Activated naive CD4-positive, alpha-beta T cell treated with anti-CD3 and anti-CD28 coated beads, Interleukin-2, amount 10 ng/mL, durations not matched to agents 7 days and 5 days (primary cell): ENCODE results near the gene IL3.
A peak's percentile ranks its signal among the peaks of the same experiment; 100 is the strongest.

Source experiments
- CTCF ChIA-PET: fragments of 350-600 bp; sonication (Branson Sonifier 250); formaldehyde crosslinking; loops from one replicate; lab custom pipeline; 2021; ENCODE audit warnings: antibody characterized with exemption; lab: Charles Lee
- DNase-seq: peaks from one replicate; pipeline ENCODE4 v3.0.0-alpha.2; 2020
- H3K27ac Mint-ChIP-seq: one replicate; pipeline ENCODE4 v1.8.0; 2021; ENCODE audit warnings: mild to moderate bottlenecking, moderate library complexity, mixed read lengths
- H3K27me3 Mint-ChIP-seq: one replicate; pipeline ENCODE4 v1.8.0; 2021; ENCODE audit warnings: mild to moderate bottlenecking, mixed read lengths
- H3K36me3 Mint-ChIP-seq: one replicate; pipeline ENCODE4 v1.8.0; 2021; ENCODE audit warnings: mixed read lengths
- H3K4me1 Mint-ChIP-seq: one replicate; pipeline ENCODE4 v1.8.0; 2021; ENCODE audit warnings: mixed read lengths
- H3K4me3 Mint-ChIP-seq: one replicate; pipeline ENCODE4 v1.8.0; 2021; ENCODE audit warnings: mild to moderate bottlenecking, moderate library complexity, mixed read lengths
- H3K9me3 Mint-ChIP-seq: one replicate; pipeline ENCODE4 v1.8.0; 2021; ENCODE audit warnings: mixed read lengths

The IL3 gene

GRCh38 chr5:132020568-132021339, 39.7 kb upstream of the IL3 start:
- no peaks in the 10 kb centered on the region for H3K36me3 Mint-ChIP-seq
- peaks cover 31% of the 10 kb centered on the region for H3K27me3 Mint-ChIP-seq
- no peaks in the 10 kb centered on the region for H3K9me3 Mint-ChIP-seq
- CTCF ChIA-PET = interaction anchor here (0.6 to 1.8 kb wide), 3 partner anchors 13 to 214 kb away, joined by 3 to 6 read pairs (median 4); no protein-coding TSS in a partner anchor
- peak; percentile 46 for DNase-seq
- peaks cover 61% of the 10 kb centered on the region for H3K4me1 Mint-ChIP-seq
- peak overlapping the region; percentile 5 for H3K4me3 Mint-ChIP-seq
- H3K27ac Mint-ChIP-seq = peak overlapping the region; percentile 97

- H3K27me3 Mint-ChIP-seq = peaks cover 22% of the 10 kb centered on the region
- H3K4me1 Mint-ChIP-seq = peaks cover 53% of the 10 kb centered on the region
- H3K27ac Mint-ChIP-seq = no peak overlapping the region
- CTCF ChIA-PET = interaction anchor here (1.2 to 1.8 kb wide), 2 partner anchors 14 to 42 kb away, joined by 4 to 6 read pairs; no protein-coding TSS in a partner anchor
- H3K36me3 Mint-ChIP-seq = no peaks in the 10 kb centered on the region
- H3K4me3 Mint-ChIP-seq = no peak overlapping the region
- DNase-seq = no peak
- no peaks in the 10 kb centered on the region for H3K9me3 Mint-ChIP-seq
Observed at GRCh38 chr5:132021654-132022053, 38.8 kb upstream of the IL3 start.

- DNase-seq = no peak
- no peaks in the 10 kb centered on the region for H3K9me3 Mint-ChIP-seq
- no peaks in the 10 kb centered on the region for H3K36me3 Mint-ChIP-seq
- peaks cover 42% of the 10 kb centered on the region for H3K4me1 Mint-ChIP-seq
- H3K4me3 Mint-ChIP-seq = no peak overlapping the region
- no peak overlapping the region for H3K27ac Mint-ChIP-seq
- CTCF ChIA-PET = interaction anchor here (1.8 kb wide), 1 partner anchor 15 kb away, joined by 6 read pairs; no protein-coding TSS in a partner anchor
- H3K27me3 Mint-ChIP-seq = peaks cover 14% of the 10 kb centered on the region
Observed at GRCh38 chr5:132022737-132023136, 37.7 kb upstream of the IL3 start.

DNA sequence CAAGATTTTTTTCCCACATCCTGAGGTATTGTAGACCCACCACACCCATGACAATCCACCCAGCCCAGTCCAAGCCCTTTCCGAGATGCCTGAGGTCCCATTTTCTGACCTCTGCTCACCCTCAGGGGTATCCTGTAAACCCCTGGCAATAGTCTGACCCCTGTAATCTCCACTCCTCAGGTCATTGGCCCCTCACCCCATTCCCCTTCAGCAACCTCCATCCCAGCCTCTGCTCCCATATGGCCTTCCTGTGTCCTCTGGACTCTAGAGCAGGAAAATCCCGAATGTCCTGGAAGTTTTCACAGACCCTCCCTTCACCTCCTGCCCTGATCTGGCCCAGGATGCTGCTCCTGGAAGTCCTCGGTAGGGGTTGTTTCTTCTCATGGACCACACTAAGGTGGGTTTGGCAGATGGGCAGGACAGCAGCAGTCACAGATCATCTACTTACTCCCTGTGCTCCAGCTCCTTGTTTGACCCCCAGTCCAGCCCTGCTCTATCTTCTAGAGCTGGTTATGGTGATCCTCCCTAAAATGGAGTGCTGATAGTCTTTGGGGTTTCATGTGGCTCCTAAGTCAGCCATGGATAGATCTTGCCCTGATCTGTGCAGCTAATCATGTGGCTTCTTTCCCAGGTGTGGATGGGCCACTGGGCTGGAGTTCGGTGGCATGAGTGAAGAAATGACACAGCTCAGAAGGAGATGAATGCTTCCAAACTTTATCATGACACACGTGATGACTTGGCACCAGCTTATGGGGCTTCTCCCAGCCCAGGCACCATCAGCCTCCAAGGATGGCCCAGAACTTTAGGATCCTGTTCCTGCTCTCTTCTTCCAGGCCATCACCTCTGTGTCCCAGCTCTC, 37.0 kb upstream of the IL3 start:
- no peak overlapping the region for H3K27ac Mint-ChIP-seq
- H3K4me3 Mint-ChIP-seq = no peak overlapping the region
- CTCF ChIA-PET = no interaction called here
- peaks cover 37% of the 10 kb centered on the region for H3K4me1 Mint-ChIP-seq
- H3K36me3 Mint-ChIP-seq = no peaks in the 10 kb centered on the region
- DNase-seq = no peak
- H3K27me3 Mint-ChIP-seq = peaks cover 13% of the 10 kb centered on the region
- no peaks in the 10 kb centered on the region for H3K9me3 Mint-ChIP-seq

DNA sequence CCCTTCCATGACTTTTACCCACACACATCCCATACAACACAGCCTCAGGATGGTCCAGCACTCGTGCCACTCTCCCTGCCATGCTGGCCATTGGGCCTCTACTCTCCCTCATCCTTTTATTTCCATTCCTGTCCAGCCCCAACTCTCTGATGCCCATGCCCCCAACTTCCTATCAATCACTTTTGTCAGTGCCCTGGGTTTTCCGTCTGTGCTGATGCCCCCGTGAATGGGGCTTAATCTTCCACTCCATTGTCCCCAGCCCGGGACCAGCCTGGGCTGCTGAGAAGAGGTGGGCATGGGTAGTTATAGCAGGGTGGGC, 36.4 kb upstream of the IL3 start:
- no peak for DNase-seq
- H3K9me3 Mint-ChIP-seq = no peaks in the 10 kb centered on the region
- peaks cover 32% of the 10 kb centered on the region for H3K4me1 Mint-ChIP-seq
- CTCF ChIA-PET = no interaction called here
- peaks cover 18% of the 10 kb centered on the region for H3K27me3 Mint-ChIP-seq
- H3K4me3 Mint-ChIP-seq = no peak overlapping the region
- no peaks in the 10 kb centered on the region for H3K36me3 Mint-ChIP-seq
- no peak overlapping the region for H3K27ac Mint-ChIP-seq

DNA sequence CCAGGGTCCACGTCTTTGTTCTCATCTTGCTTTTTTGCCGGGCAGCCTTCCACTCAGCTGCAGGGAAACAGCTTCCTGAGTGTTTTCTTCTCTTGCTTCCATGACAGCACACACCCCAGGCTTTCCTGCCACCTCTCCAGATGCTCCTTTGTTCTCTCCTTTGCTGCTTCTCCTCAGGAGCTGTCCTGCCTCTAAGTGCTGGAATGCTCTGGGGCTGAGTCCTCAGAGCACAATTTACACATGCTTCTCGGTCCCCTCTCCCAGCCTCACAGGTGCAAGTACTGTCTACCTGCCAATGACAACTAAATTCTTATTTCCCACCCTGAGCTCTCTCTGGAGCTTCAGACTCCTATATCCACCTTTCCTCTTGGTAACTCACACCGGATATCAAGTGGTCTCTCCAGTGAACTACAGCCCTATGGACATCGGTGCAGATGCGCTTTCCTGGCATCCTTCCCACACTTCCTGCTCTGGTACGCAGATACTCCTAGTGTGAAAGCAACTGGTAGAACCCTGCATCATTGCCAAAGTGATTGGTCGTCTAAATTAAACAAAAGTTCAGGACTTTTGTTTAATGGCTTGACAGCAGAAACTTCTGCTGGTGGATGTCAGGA, 35.6 kb upstream of the IL3 start:
- H3K9me3 Mint-ChIP-seq = no peaks in the 10 kb centered on the region
- H3K36me3 Mint-ChIP-seq = no peaks in the 10 kb centered on the region
- CTCF ChIA-PET = interaction anchor here (0.7 kb wide), 1 partner anchor 28 kb away, joined by 3 read pairs; no protein-coding TSS in a partner anchor
- no peak for DNase-seq
- no peak overlapping the region for H3K4me3 Mint-ChIP-seq
- no peak overlapping the region for H3K27ac Mint-ChIP-seq
- H3K4me1 Mint-ChIP-seq = peaks cover 25% of the 10 kb centered on the region
- H3K27me3 Mint-ChIP-seq = peaks cover 23% of the 10 kb centered on the region

DNA sequence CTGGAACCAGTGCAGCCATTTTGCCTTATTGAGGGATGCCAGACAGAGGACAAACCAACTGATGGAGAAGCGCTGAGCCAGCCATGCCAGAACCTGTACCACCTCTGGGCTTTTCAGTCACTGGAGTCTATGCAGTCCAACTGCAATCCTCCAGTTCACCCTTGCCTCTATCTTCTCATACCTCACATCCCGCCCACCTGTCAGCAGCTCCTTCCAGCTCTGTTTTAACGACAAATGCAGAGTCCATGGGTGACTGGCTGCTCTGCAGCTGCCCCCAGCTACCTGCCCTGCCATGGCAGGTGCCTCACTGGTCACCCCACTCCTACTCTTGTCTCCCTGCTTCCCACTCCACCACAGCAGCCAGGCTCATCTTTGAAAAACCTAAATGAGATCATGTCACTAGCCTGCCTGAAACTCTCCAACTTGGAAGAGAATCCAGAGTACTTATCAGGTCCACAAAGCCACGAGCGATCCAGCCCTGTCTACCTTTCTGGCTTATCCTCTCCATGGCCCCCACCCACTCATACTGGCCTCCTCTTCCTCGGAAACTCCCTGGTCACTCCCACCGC, 35.0 kb upstream of the IL3 start:
- H3K9me3 Mint-ChIP-seq = no peaks in the 10 kb centered on the region
- no peak overlapping the region for H3K4me3 Mint-ChIP-seq
- peaks cover 29% of the 10 kb centered on the region for H3K27me3 Mint-ChIP-seq
- no peak overlapping the region for H3K27ac Mint-ChIP-seq
- H3K36me3 Mint-ChIP-seq = no peaks in the 10 kb centered on the region
- CTCF ChIA-PET = interaction anchor here (0.7 kb wide), 1 partner anchor 29 kb away, joined by 3 read pairs; no protein-coding TSS in a partner anchor
- peaks cover 19% of the 10 kb centered on the region for H3K4me1 Mint-ChIP-seq
- no peak for DNase-seq

DNA sequence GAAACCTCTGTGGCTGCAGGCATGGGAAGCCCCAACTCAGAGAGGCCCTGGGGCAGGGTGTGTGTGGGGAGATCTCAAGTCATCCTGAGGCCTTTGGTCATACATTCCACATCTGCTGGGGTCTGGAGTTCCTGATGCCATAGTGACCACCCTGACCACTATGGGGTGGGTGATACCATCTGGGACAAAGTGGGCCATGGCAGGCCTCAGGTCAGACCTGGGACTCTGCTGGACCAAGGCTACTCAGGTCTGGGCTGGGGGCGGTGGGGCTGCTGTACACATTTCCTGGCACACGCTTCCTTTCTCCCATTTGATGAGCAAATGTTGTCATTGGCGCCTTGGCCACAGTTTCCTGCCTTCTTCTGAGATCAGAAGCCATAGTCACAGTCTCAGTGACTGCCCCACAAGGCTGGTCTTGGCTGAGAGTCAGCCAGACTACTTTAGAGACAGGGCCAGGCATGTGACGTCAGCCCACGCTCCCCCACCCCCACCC, 33.9 kb upstream of the IL3 start:
- Mint-ChIP-seq H3K4me1 (peaks cover 12% of the 10 kb centered on the region), H3K27me3 (peaks cover 32% of the 10 kb centered on the region), H3K36me3 (no peaks in the 10 kb centered on the region), H3K27ac (no peak overlapping the region), H3K9me3 (no peaks in the 10 kb centered on the region), H3K4me3 (no peak overlapping the region)
- CTCF ChIA-PET = interaction anchor here (1.8 kb wide), 1 partner anchor 36 kb away, joined by 6 read pairs; no protein-coding TSS in a partner anchor
- peak; percentile 69 for DNase-seq

DNA sequence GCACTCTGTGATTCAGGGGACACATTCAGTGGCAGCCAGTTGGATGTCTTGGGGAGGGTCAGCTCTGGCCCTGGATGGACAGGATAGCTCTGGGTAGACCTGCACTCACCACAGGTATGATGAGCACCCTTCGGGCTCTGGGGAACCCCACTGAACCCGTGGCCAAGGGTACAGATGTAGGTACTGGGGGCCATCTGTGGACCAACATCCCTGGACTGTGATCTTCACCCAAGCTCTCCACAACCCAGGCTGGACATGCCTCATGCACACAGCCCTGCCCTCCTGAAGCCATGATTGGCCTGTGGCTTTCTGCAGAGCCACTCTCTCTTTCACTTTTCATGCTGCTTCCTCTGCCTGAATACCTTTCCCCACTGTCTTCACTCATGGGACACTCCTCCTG, 33.4 kb upstream of the IL3 start:
- Mint-ChIP-seq H3K4me3 (no peak overlapping the region), H3K9me3 (no peaks in the 10 kb centered on the region), H3K27ac (no peak overlapping the region), H3K4me1 (peaks cover 12% of the 10 kb centered on the region), H3K27me3 (peaks cover 37% of the 10 kb centered on the region), H3K36me3 (no peaks in the 10 kb centered on the region)
- no peak for DNase-seq
- CTCF ChIA-PET = interaction anchor here (1.5 to 1.8 kb wide), 2 partner anchors 20 to 36 kb away, joined by 5 to 6 read pairs; no protein-coding TSS in a partner anchor

DNA sequence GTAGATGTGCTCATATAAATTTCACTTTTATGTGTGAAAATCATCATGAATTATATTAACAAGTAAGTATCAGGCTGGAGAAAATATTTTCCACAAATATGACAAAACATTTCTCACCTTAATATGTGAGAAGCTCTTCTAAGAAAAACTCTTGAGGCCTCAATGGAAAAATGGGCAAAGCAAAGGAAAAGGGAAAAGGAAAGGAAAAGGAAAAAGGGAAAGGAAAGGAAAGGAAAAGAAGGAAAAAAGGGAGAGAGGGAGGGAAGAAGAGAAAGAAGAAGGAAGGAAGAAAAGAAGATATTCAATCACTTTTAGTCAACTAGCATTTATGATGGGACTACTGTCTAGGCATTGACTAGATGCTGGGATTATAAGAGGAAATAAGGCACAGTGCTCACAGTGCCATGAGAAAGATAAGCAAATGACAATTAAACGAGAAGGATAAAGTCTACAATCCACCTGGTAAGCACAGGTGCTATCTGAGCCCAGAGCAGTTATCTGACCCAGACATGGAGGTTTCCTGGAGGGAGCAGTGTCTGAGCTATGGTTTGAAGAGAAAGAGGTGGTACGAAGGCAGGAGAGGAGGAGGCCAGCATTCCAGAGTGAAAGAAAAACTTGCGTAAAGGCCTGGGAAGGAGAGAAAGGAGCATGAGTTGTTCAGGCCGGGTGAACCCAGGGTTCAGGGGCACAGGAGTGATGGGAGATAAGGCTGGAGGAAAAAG, 30.7 kb upstream of the IL3 start:
- Mint-ChIP-seq H3K27me3 (peaks cover 54% of the 10 kb centered on the region), H3K36me3 (peaks cover 1% of the 10 kb centered on the region), H3K4me1 (peaks cover 2% of the 10 kb centered on the region), H3K27ac (no peak overlapping the region), H3K4me3 (no peak overlapping the region), H3K9me3 (peaks cover 12% of the 10 kb centered on the region)
- DNase-seq = no peak
- CTCF ChIA-PET = interaction anchor here (0.7 to 1.1 kb wide), 2 partner anchors 22 to 566 kb away, joined by 3 to 4 read pairs; no protein-coding TSS in a partner anchor

DNA sequence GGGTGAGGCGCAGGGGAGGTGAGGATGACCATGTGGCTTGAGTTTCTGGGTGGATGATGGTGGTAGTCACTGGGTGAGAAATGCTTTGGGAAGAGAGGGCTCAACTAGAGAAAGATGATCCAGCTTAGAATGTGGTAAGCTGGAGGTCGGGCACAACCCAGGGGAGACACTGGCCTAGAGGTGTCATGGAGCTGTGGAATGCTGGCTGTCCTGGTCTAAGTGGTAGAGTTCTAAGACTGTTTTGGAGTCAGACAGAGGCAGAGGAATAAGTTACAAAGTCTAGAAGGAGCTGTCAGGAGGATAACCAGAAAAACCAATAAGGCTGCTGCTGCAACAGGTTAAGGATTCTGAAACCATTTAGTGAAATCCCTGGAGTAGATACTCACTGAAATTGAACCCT, 29.8 kb upstream of the IL3 start:
- Mint-ChIP-seq H3K4me3 (no peak overlapping the region), H3K27ac (no peak overlapping the region), H3K9me3 (peaks cover 12% of the 10 kb centered on the region), H3K36me3 (peaks cover 1% of the 10 kb centered on the region), H3K27me3 (peaks cover 58% of the 10 kb centered on the region), H3K4me1 (peaks cover 2% of the 10 kb centered on the region)
- CTCF ChIA-PET = interaction anchor here (1.1 to 1.8 kb wide), 3 partner anchors 23 to 441 kb away, joined by 4 to 8 read pairs (median 4); no protein-coding TSS in a partner anchor
- DNase-seq = no peak

- Mint-ChIP-seq H3K27me3 (peaks cover 59% of the 10 kb centered on the region), H3K27ac (no peak overlapping the region), H3K4me3 (no peak overlapping the region), H3K4me1 (peaks cover 2% of the 10 kb centered on the region), H3K36me3 (peaks cover 1% of the 10 kb centered on the region), H3K9me3 (peaks cover 12% of the 10 kb centered on the region)
- DNase-seq = no peak
- CTCF ChIA-PET = no interaction called here
Observed at GRCh38 chr5:132032196-132032595, 28.3 kb upstream of the IL3 start.

DNA sequence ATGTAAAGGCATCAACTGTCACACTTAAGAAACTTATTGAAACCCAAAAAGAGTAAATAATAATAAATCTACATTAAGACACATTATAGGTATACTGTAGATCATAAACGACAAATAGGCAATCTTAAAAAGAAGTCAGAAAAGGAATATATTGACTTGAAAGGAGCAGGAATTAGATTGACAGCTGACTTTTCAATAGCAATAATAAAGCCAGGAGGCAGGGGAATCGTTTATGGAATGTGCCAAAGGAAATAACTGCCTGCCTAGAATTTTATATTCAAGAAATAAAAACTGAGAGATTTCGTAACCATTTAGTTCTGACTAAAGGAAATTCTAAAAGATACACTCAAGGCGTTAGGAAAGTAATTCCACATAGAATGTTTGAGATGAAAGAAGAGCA, 27.3 kb upstream of the IL3 start:
- CTCF ChIA-PET = no interaction called here
- H3K9me3 Mint-ChIP-seq = peaks cover 12% of the 10 kb centered on the region
- no peak overlapping the region for H3K27ac Mint-ChIP-seq
- H3K4me1 Mint-ChIP-seq = peaks cover 2% of the 10 kb centered on the region
- H3K27me3 Mint-ChIP-seq = peaks cover 63% of the 10 kb centered on the region
- no peak for DNase-seq
- no peak overlapping the region for H3K4me3 Mint-ChIP-seq
- H3K36me3 Mint-ChIP-seq = peaks cover 1% of the 10 kb centered on the region
